Trophoblast cell (in vitro differentiated cells and primary cell): ENCODE data around the gene UBD. TPM values are rescaled to one million over a fixed set of nuclear protein-coding genes. Genes with fewer than 3 reads are reported as not detected.

Source experiments
- DNase-seq, 2 donors: peaks; one replicate each; pipeline ENCODE4 v3.0.0-alpha.2; 2016
- H2AFZ ChIP-seq: 2 replicates; pipeline ENCODE4 v1.6.1; 2013; ENCODE audit warnings: low read length, moderate library complexity, mild to moderate bottlenecking; ENCODE audit not compliant: insufficient read depth, poor library complexity
- H2AK5ac ChIP-seq: 2 replicates; pipeline ENCODE4 v1.6.1; 2013; ENCODE audit warnings: mild to moderate bottlenecking, low read length
- H2BK120ac ChIP-seq: 2 replicates; pipeline ENCODE4 v1.6.1; 2013; ENCODE audit warnings: low read length, mild to moderate bottlenecking, moderate library complexity; ENCODE audit not compliant: insufficient read depth, poor library complexity
- H2BK12ac ChIP-seq: 2 replicates; pipeline ENCODE4 v1.6.1; 2013; ENCODE audit warnings: mild to moderate bottlenecking, low read length, moderate library complexity
- H2BK5ac ChIP-seq: 2 replicates; pipeline ENCODE4 v1.6.1; 2013; ENCODE audit warnings: low read length, low read depth, moderate library complexity, mild to moderate bottlenecking; ENCODE audit not compliant: poor library complexity
- H3K14ac ChIP-seq: 2 replicates; pipeline ENCODE4 v1.6.1; 2013; ENCODE audit warnings: mild to moderate bottlenecking, low read length
- H3K18ac ChIP-seq: 2 replicates; pipeline ENCODE4 v1.6.1; 2013; ENCODE audit warnings: mild to moderate bottlenecking, low read length
- H3K23ac ChIP-seq: 2 replicates; pipeline ENCODE4 v1.6.1; 2013; ENCODE audit warnings: low read length
- H3K27ac ChIP-seq: 2 replicates; pipeline ENCODE4 v1.5.1; 2013; ENCODE audit warnings: low read depth, mild to moderate bottlenecking, inconsistent platforms, low read length, moderate library complexity
- H3K27me3 ChIP-seq: 2 replicates; pipeline ENCODE4 v1.6.1; 2013; ENCODE audit warnings: inconsistent platforms, mild to moderate bottlenecking, low read length, moderate library complexity; ENCODE audit not compliant: insufficient read depth
- H3K36me3 ChIP-seq, 2 experiments: 1 replicate in 1 of 2; 2 replicates in 1 of 2; pipeline ENCODE4 v1.6.1; 2013; ENCODE audit warnings: low read length in 2 of 2, mild to moderate bottlenecking in 2 of 2, moderate library complexity in 1 of 2; ENCODE audit not compliant: insufficient read depth in 2 of 2, control insufficient read depth in 1 of 2
- H3K4ac ChIP-seq: 2 replicates; pipeline ENCODE4 v1.6.1; 2013; ENCODE audit warnings: low read depth, mild to moderate bottlenecking, low read length, moderate library complexity
- H3K4me1 ChIP-seq, 2 experiments: 1 replicate in 1 of 2; 2 replicates in 1 of 2; pipeline ENCODE4 v1.6.1; 2013; ENCODE audit warnings: low read length in 2 of 2, mild to moderate bottlenecking in 2 of 2, moderate library complexity in 1 of 2; ENCODE audit not compliant: insufficient read depth in 2 of 2, control insufficient read depth in 1 of 2
- H3K4me2 ChIP-seq: 2 replicates; pipeline ENCODE4 v1.6.1; 2013; ENCODE audit warnings: inconsistent platforms, mild to moderate bottlenecking, low read length, moderate library complexity
- H3K4me3 ChIP-seq: 2 replicates; pipeline ENCODE4 v1.5.1; 2013; ENCODE audit warnings: mild to moderate bottlenecking, low read depth, low read length, inconsistent platforms
- H3K79me1 ChIP-seq: one replicate; pipeline ENCODE4 v1.6.1; 2013; ENCODE audit warnings: low read length
- H3K79me2 ChIP-seq: 2 replicates; pipeline ENCODE4 v1.6.1; 2013; ENCODE audit warnings: low read length, mild to moderate bottlenecking; ENCODE audit not compliant: control insufficient read depth, insufficient read depth, poor library complexity
- H3K9ac ChIP-seq: 2 replicates; pipeline ENCODE4 v1.6.1; 2013; ENCODE audit warnings: mild to moderate bottlenecking, low read length
- H3K9me3 ChIP-seq: 2 replicates; pipeline ENCODE4 v1.6.1; 2013; ENCODE audit warnings: low read depth, mild to moderate bottlenecking, control low read depth, inconsistent platforms, low read length; ENCODE audit not compliant: insufficient read depth
- H4K12ac ChIP-seq: 2 replicates; pipeline ENCODE4 v1.6.1; 2013; ENCODE audit warnings: low read depth, mild to moderate bottlenecking, low read length, moderate library complexity
- H4K8ac ChIP-seq: 2 replicates; pipeline ENCODE4 v1.6.1; 2013; ENCODE audit warnings: low read depth, mild to moderate bottlenecking, low read length, moderate library complexity
- H4K91ac ChIP-seq: one replicate; pipeline ENCODE4 v1.6.1; 2013; ENCODE audit warnings: low read depth, mild to moderate bottlenecking, low read length, moderate library complexity
- WGBS: extraction: QIAGEN DNeasy Blood & Tissue Kit; methylation state at CpG from one replicate; pipeline ENCODE4 v1.1.7; 2013; ENCODE audit warnings: missing lambda C conversion rate; ENCODE audit not compliant: insufficient read length, insufficient coverage; ENCODE audit errors: extremely low coverage; 5-methylcytosine and 5-hydroxymethylcytosine counted together
- polyA plus RNA-seq: library from polyadenylated mRNA; stranded (reverse); fragments of 200-250 nt; gene quantifications from 2 replicates; pipeline ENCODE4 v1.2.3, GENCODE V29; 2013

Gene UBD
- not detected in 2 replicates for polyA plus RNA-seq

DNA sequence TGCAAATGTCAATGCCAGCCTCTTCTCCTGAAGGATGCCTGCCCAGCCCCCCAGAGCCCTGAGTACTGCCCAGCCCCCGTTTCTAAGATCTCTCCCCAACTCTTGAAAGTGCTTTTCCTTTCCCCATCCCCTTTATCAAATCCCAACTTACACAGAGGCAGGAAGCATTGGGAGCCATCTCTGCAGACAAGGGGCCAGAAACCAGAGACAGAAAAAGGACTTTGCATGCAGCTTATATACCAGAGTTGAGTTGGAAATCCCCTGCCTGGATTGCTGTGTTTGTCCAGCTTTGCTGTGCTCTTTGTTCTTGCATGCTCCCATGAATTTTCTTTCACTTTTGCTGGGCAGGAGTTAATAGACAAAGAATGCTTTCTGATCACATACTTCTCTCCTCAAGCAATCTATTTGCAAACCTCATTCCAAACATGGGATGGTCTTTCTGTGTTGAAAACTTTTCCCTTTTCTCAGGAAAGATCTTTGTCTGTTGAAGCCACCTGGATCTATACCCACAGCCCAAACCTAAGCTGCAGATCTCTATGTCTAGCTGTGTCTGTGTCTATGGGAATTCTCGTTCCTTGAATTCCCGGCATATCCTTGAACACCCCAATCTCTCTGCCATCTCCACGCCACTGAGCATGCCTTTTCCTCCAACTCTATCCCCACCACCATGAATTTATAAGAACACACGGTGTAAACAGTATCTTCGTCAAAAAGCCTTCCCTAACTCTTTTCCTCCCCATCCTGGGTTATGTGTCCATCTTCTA lies at the start of gene UBD:
Gene UBD (minus strand): TSS at position 209 of the 764 bp plus-strand sequence. CDS start 31 bp downstream, at position 178.
- no peak within 1 kb of the TSS for H3K27ac ChIP-seq
- no peak within 1 kb of the TSS for H3K18ac ChIP-seq
- H2BK5ac ChIP-seq = no peak within 1 kb of the TSS
- no peak within 1 kb of the TSS for H3K4me2 ChIP-seq
- no peaks in the 10 kb centered on the region for H3K4me1 ChIP-seq
- no peak within 1 kb of the TSS for H2AFZ ChIP-seq
- no peak within 1 kb of the TSS for H3K14ac ChIP-seq
- H4K8ac ChIP-seq = no peak within 1 kb of the TSS
- no peaks in the 10 kb centered on the region for H3K79me2 ChIP-seq
- H4K12ac ChIP-seq = no peak within 1 kb of the TSS
- no peak within 1 kb of the TSS for H2BK12ac ChIP-seq
- no peak within 1 kb of the TSS for H3K23ac ChIP-seq
- H2AK5ac ChIP-seq = no peak within 1 kb of the TSS
- no peak within 1 kb of the TSS for H3K4me3 ChIP-seq
- H3K9me3 ChIP-seq = peaks cover 2% of the 10 kb centered on the region
- peaks cover 4% of the 10 kb centered on the region for H3K27me3 ChIP-seq
- no peak within 1 kb of the TSS for H4K91ac ChIP-seq
- no peak within 1 kb of the TSS for H3K4ac ChIP-seq
- no peak for DNase-seq
- no peaks in the 10 kb centered on the region for H3K36me3 ChIP-seq
- no peaks in the 10 kb centered on the region for H3K79me1 ChIP-seq
- WGBS = no CpG with 5 or more reads among the region's 6 CpGs
- H2BK120ac ChIP-seq = no peak within 1 kb of the TSS
- H3K9ac ChIP-seq = no peak within 1 kb of the TSS

DNA sequence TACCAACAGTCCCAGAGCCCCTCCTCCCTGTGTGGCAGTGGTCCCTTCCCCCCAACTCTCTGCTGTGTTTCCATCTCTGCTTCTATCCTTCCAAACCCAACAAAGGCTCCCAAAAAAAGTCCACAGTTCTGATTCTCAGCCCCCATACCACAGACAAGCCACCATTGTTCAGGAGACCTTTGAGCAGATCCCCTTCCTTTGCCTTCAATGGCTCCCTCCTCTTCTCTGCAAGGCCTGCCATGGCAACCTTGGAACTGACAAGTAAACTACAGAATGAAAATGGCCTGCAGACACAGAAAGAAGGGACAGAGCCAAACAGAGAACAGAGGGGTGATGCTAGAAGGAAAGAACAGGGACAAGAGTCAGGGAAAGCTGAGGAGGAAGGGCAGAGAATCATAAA lies 48.6 kb upstream of the UBD start:
- Histone ChIP-seq H2AK5ac (no peak overlapping the region), H3K14ac (no peak overlapping the region), H3K18ac (no peak overlapping the region), H4K12ac (no peak overlapping the region), H3K4me3 (no peak overlapping the region), H3K9ac (no peak overlapping the region), H2BK5ac (no peak overlapping the region), H4K91ac (no peak overlapping the region), H4K8ac (no peak overlapping the region), H3K27me3 (no peaks in the 10 kb centered on the region), H2AFZ (no peak overlapping the region), H3K27ac (no peak overlapping the region), H3K9me3 (peaks cover 2% of the 10 kb centered on the region), H3K4me1 (peaks cover 4 to 12% of the 10 kb centered on the region in 2 experiments), H2BK12ac (no peak overlapping the region), H3K23ac (no peak overlapping the region), H3K4ac (no peak overlapping the region), H3K4me2 (no peak overlapping the region), H3K36me3 (peaks cover 33 to 45% of the 10 kb centered on the region in 2 experiments), H3K79me2 (no peaks in the 10 kb centered on the region), H2BK120ac (no peak overlapping the region), H3K79me1 (no peaks in the 10 kb centered on the region)
- no peak for DNase-seq

- H3K4ac ChIP-seq = no peak overlapping the region
- H3K36me3 ChIP-seq = peaks cover 26 to 49% of the 10 kb centered on the region in 2 experiments
- peaks cover 0 to 12% of the 10 kb centered on the region in 2 experiments for H3K4me1 ChIP-seq
- no peak overlapping the region for H2AFZ ChIP-seq
- H3K79me2 ChIP-seq = no peaks in the 10 kb centered on the region
- no peak overlapping the region for H2BK120ac ChIP-seq
- WGBS = no CpG with 5 or more reads among the region's 2 CpGs
- no peak overlapping the region for H3K18ac ChIP-seq
- H3K27me3 ChIP-seq = no peaks in the 10 kb centered on the region
- no peak overlapping the region for H2AK5ac ChIP-seq
- no peak overlapping the region for H3K4me3 ChIP-seq
- no peaks in the 10 kb centered on the region for H3K79me1 ChIP-seq
- DNase-seq = no peak
- no peak overlapping the region for H2BK5ac ChIP-seq
- no peak overlapping the region for H3K23ac ChIP-seq
- H4K12ac ChIP-seq = no peak overlapping the region
- no peak overlapping the region for H3K27ac ChIP-seq
- H3K9ac ChIP-seq = no peak overlapping the region
- no peak overlapping the region for H3K4me2 ChIP-seq
- H4K91ac ChIP-seq = no peak overlapping the region
- H4K8ac ChIP-seq = no peak overlapping the region
- peaks cover 2% of the 10 kb centered on the region for H3K9me3 ChIP-seq
- H3K14ac ChIP-seq = no peak overlapping the region
- H2BK12ac ChIP-seq = no peak overlapping the region
Measured at GRCh38 chr6:29603930-29604329, 44.4 kb upstream of the UBD start.

DNA sequence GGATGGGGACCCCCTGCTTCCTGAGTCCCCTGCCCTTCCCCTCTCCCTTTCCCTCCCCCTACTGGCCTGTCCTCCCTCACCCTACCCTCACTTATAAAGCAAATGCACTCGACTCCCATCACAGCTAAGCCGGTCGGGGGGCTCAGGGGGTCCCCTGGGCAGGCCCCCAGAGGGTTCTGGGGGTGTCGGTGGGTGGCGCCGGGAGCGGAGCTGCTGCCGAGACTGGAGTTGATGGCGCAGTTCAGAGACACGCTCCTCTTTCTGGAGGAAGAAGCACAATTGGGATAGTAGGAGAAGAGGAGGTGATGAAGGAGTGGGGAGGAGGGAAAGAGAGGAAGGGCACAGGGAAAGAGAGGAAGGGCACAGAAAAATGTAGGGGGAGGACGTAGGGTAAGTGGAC lies 43.9 kb upstream of the UBD start:
- H4K12ac ChIP-seq = no peak overlapping the region
- no peak overlapping the region for H3K9ac ChIP-seq
- no peak overlapping the region for H4K8ac ChIP-seq
- no peak overlapping the region for H3K4me2 ChIP-seq
- H3K36me3 ChIP-seq = peaks cover 23 to 46% of the 10 kb centered on the region in 2 experiments
- H3K4me3 ChIP-seq = no peak overlapping the region
- H3K27me3 ChIP-seq = no peaks in the 10 kb centered on the region
- no peaks in the 10 kb centered on the region for H3K79me1 ChIP-seq
- H3K14ac ChIP-seq = no peak overlapping the region
- H3K18ac ChIP-seq = no peak overlapping the region
- no peak overlapping the region for H3K27ac ChIP-seq
- no peak overlapping the region for H2BK120ac ChIP-seq
- peaks cover 0 to 9% of the 10 kb centered on the region in 2 experiments for H3K4me1 ChIP-seq
- H3K23ac ChIP-seq = no peak overlapping the region
- H2AK5ac ChIP-seq = no peak overlapping the region
- H3K79me2 ChIP-seq = no peaks in the 10 kb centered on the region
- DNase-seq = no peak
- peaks cover 2% of the 10 kb centered on the region for H3K9me3 ChIP-seq
- H3K4ac ChIP-seq = no peak overlapping the region
- H2AFZ ChIP-seq = no peak overlapping the region
- no CpG with 5 or more reads among the region's 11 CpGs for WGBS
- no peak overlapping the region for H2BK12ac ChIP-seq
- no peak overlapping the region for H2BK5ac ChIP-seq
- no peak overlapping the region for H4K91ac ChIP-seq
